Measurements from ENCODE around the gene SSBP1. TPM values are rescaled to one million over a fixed set of nuclear protein-coding genes. Genes with fewer than 3 reads are reported as not detected.
"Not testable (repeated sequence)": the region's sequence is repeated elsewhere in the genome, so short reads cannot be mapped to it uniquely, and the experiment has no call there.

The SSBP1 gene
- total RNA-seq, 1 donor, result 148 TPM

DNA sequence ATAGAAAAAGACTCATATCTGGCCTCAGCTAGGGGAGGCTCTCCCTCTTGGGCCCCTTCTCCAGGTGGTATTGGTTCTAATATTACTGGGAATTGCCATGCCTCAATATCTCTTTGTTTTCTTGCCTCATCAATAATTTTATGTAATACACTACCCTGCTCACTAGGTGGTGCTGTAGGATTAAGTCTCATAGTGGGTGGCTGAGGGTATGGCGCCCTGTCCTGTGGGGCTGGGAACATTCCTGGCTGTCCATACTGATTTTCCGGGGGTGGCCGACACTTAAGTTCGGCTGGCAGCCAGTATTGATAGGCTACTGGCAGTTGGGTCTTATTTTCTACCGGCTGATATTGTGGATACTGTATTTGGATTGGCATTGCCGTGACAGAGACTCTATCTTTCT, 16.8 kb downstream of the SSBP1 start:
- H3K4me3 ChIP-seq (ENCODE audit: low read depth, low read length), result no peak overlapping the region
- DNase-seq (ENCODE audit: low read depth), result peak; percentile 16
- TF ChIP-seq, protein P1, sequence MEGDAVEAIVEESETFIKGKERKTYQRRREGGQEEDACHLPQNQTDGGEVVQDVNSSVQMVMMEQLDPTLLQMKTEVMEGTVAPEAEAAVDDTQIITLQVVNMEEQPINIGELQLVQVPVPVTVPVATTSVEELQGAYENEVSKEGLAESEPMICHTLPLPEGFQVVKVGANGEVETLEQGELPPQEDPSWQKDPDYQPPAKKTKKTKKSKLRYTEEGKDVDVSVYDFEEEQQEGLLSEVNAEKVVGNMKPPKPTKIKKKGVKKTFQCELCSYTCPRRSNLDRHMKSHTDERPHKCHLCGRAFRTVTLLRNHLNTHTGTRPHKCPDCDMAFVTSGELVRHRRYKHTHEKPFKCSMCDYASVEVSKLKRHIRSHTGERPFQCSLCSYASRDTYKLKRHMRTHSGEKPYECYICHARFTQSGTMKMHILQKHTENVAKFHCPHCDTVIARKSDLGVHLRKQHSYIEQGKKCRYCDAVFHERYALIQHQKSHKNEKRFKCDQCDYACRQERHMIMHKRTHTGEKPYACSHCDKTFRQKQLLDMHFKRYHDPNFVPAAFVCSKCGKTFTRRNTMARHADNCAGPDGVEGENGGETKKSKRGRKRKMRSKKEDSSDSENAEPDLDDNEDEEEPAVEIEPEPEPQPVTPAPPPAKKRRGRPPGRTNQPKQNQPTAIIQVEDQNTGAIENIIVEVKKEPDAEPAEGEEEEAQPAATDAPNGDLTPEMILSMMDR (IDR thresholded peaks at IDR 0.05; ENCODE audit: insufficient read depth, low read length), result peak; percentile 43

DNA sequence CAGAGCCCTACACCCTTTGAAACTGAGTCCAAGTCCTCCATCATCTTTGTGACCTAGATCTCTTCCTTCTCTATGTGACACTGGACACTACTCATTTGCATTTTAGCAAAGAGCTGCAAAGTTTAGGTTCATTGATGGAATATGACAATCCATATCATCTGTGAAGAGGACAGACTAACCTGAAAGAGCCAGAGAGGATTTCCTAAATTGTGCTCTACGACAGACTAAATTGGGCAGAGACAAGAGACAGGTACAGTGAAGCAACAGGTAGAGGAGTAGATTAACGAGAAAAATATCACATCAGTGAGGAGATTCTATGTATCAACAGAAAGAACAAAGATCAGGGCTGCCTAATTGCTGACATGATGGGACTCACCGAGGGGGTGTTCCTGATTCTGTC, 25.6 kb downstream of the SSBP1 start, which contains the start of gene TAS2R3:
TAS2R3 (plus strand) TSS at position 301 of the 400 bp plus-strand sequence; CDS start at position 363, 62 bp downstream.
- TF ChIP-seq, protein P1 (IDR thresholded peaks at IDR 0.05; ENCODE audit: insufficient read depth, low read length), result no peak
- H3K4me3 ChIP-seq (ENCODE audit: low read depth, low read length), result no peak within 1 kb of the TSS
- DNase-seq (ENCODE audit: low read depth), result no peak

DNA sequence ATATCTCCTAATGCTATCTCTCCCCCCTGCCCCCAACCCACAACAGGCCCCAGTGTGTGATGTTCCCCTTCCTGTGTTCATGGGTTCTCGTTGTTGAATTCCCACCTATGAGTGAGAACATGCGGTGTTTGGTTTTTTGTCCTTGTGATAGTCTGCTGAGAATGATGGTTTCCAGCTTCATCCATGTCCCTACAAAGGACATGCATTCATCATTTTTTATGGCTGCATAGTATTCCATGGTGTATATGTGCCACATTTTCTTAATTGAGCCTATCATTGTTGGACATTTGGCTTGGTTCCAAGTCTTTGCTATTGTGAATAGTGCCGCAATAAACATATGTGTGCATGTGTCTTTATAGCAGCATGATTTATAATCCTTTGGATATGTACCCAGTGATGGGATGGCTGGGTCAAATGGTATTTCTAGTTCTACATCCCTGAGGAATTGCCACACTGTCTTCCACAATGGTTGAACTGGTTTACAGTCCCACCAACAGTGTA, 32.0 kb downstream of the SSBP1 start:
- H3K4me3 ChIP-seq (ENCODE audit: low read depth, low read length); DNase-seq (ENCODE audit: low read depth): not testable (repeated sequence)

DNA sequence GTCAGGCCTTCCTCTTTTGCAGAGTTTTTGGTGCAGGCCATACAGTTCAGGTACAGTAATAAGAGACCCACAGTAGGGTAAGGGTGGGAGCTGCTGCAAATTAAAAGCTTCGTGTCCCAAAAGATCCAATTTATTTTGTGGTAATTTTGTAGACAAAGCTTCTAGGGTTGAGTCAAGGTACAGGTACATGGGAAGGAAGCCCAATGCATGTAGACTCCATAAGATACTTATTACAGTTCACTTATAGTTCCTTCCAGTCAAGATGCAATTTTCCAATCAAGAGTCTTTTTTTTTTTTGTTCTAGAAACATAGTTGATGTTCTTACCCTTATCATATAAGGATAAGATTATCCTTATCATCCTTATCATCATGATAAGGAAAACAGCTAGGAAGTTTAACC, 38.2 kb downstream of the SSBP1 start, which contains the start of gene TAS2R4:
TAS2R4 (plus strand) TSS at position 301 of the 400 bp plus-strand sequence. CDS start 1,815 bp downstream, outside the sequence.
- no peak within 1 kb of the TSS for H3K4me3 ChIP-seq (ENCODE audit: low read depth, low read length)
- TF ChIP-seq, protein P1 (IDR thresholded peaks at IDR 0.05; ENCODE audit: insufficient read depth, low read length), result no peak
- DNase-seq (ENCODE audit: low read depth), result no peak

DNA sequence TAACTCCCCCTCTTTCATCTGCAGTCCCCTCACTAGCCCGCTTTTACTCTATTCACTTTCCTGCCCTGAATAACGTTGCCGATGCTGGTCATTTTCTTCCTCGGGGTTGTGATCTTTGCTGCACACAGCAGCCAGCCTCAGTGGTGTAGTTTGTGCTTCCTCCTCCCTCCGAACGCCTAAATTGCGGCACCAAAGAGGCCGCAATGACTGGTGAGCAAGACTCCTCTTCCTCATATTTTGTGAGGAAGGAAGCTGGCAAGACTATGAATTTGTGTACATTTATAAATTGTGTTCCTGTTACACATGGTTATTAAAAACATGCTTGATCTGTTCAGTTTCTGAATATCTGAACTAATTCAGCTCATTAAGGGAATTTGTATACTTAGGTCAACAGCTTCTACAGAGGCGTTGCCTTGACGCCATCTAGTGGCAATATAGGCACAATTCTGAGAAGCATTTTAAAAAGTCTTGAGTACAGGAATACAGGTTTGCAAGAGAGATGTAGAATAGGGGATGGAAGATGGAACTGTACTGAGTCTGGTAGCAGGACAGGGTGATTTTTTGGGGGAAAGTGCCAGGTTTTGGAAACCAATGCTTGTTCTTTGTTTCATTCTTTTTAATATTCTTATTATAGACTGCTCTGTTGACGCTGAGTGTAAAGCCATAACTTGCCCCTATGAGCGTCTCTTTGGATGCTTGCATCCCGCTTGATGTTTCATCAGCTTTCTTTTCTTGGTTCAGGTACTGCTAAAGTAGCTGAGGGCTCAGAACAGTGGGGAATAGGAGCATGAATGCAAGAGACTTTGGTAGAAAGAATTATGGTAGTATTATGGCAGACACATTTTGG, 47.8 kb downstream of the SSBP1 start:
- TF ChIP-seq, protein P1 (IDR thresholded peaks at IDR 0.05; ENCODE audit: insufficient read depth, low read length), result peak; percentile 78
- no peak overlapping the region for H3K4me3 ChIP-seq (ENCODE audit: low read depth, low read length)
- DNase-seq (ENCODE audit: low read depth), result peak; percentile 62

DNA sequence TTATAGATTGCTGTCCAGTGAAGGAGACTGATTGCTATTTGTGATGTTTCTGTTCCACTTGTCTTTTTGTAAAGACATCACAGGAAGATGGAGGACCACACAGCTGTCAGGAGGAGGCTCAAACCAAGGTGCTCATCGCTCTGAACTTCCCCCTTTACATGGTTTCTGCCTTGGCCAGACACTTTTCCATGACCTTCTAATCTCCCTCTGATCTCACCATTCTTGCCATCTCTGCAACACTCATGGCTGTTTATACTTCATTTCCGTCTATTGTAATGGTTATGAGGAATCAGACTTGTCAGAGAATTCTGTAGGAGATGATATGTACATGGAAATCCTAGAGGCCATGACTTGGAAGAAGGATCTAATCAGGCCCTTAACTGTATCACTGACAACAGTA, 50.1 kb downstream of the SSBP1 start:
- H3K4me3 ChIP-seq (ENCODE audit: low read depth, low read length), result no peak overlapping the region
- DNase-seq (ENCODE audit: low read depth), result no peak
- TF ChIP-seq, protein P1 (IDR thresholded peaks at IDR 0.05; ENCODE audit: insufficient read depth, low read length), result no peak

DNA sequence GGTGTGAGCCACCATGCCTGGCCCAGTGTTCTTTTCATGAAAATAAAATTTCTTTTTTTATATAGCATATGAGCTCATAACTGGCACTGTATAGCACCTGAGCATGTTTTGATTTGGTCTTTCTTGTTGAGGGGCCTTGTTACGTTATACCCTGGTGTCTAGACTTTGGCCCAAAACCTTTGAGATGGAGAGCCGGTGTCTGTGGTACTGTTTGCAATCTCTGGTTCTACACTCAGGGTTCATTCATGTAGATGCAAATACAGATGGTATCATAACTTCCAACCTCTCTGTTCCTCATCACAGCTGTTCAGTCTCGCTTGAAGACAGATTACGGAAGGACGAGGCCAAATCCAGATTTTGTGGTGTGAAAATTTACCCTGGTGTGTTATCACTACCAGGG, 51.8 kb downstream of the SSBP1 start, which contains the start of gene TAS2R5:
TAS2R5 (plus strand) TSS at position 301 of the 400 bp plus-strand sequence. CDS start 145 bp downstream, outside the sequence.
- H3K4me3 ChIP-seq (ENCODE audit: low read depth, low read length), result no peak within 1 kb of the TSS
- TF ChIP-seq, protein P1 (IDR thresholded peaks at IDR 0.05; ENCODE audit: insufficient read depth, low read length), result no peak
- no peak for DNase-seq (ENCODE audit: low read depth)

Measured in fibroblast of the aortic adventitia (primary cell).